ENCODE data around the gene LKAAEAR1.

The LKAAEAR1 gene

DNA sequence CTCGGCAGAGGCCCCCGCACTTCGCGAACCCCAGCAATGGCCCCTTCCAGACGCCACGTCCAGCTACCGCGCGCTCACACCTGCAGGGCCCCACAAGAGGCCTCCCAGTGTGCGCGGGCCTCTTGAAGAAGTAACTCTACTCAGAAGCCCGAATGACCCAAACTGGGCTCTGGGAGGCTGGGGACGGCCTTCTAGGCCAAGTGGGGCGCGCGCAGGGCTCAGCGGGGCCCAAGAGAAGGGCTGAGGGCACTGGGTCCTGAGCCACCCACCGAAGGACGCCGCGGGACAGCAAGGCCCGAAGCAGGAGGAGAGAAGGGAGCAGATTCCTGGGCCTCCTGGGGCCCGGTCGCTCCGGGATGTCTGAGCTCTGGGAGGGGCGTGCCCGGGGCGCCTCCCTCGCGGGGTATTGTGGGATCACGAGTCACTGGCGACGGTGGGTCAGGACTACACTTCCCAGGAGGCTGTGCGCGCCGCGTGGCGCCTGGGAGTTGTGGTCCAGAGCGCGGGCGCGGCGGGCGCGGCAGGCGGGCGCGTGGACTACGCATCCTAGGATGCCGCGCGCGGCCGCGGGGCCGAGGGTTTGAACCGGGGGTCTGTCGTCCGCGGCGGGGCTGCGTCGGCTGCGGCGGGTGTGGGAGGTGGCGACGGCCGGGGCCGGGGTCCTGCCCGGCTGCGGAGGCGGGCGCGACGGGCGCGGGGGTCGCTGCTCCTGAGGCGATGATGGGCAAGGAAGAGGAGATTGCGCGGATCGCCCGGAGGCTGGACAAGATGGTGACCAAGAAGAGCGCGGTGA lies 21.4 kb downstream of the LKAAEAR1 start, which contains the start of gene TCEA2:
Gene TCEA2, plus strand, starts transcription at position 603 of the 793 bp plus-strand sequence. Its CDS starts 115 bp downstream, at position 718.
- H3K36me3 ChIP-seq (ENCODE audit: control insufficient read depth, insufficient read depth, low read length): no peaks in the 10 kb centered on the region
- H3K27me3 ChIP-seq (ENCODE audit: control insufficient read depth, insufficient read depth, low read length): no peaks in the 10 kb centered on the region
- peak within 1 kb of the TSS; percentile 91 for H3K27ac ChIP-seq (ENCODE audit: low read depth, low read length)
- H3K4me1 ChIP-seq (ENCODE audit: control insufficient read depth, insufficient read depth, low read length): peaks cover 12% of the 10 kb centered on the region
- H3K4me3 ChIP-seq (ENCODE audit: low read length): peak within 1 kb of the TSS; percentile 76
- peak within 1 kb of the TSS; percentile 53 for H3K9ac ChIP-seq (ENCODE audit: low read length)

DNA sequence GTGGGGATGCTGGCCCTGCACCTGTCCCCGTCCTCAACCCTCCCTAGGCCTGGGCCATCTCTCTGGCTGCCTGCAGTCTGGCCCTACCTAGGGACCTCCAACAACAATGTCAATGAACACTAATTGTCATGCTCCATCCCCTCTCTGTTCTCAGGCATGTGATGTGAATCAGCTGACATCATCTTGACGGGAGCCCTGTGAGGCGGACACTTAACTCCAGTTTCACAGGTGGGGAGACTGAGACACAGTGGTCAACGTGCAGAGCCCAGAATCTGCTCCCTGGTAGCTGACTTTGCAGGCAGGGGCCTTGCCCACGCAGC lies 22.0 kb downstream of the LKAAEAR1 start:
- peak overlapping the region; percentile 59 for H3K4me3 ChIP-seq (ENCODE audit: low read length)
- H3K9ac ChIP-seq (ENCODE audit: low read length): no peak overlapping the region
- H3K27me3 ChIP-seq (ENCODE audit: control insufficient read depth, insufficient read depth, low read length): peaks cover 2% of the 10 kb centered on the region

DNA sequence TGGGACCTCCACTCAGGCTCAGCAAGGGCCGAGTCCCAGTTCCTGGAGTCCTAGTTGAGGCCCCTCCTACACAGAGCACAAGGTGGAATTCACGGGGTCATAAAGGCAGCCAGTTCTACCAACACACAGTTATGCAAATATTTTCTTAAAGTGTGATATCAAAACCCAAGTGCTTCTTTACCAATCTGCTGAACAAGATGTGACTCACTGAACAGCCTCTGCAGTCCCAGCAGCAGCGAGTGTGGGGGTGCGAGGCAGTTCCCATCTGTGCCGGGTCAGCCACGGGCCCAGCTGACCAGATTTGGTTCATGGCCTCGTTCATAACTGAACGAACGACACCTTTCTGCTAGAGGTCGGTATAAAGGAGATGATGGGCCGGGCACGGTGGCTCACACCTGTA lies 25.7 kb downstream of the LKAAEAR1 start:
- no peak overlapping the region for H3K9ac ChIP-seq (ENCODE audit: low read length)
- H3K27ac ChIP-seq (ENCODE audit: low read depth, low read length): no peak overlapping the region
- peaks cover 6% of the 10 kb centered on the region for H3K27me3 ChIP-seq (ENCODE audit: control insufficient read depth, insufficient read depth, low read length)
- H3K36me3 ChIP-seq (ENCODE audit: control insufficient read depth, insufficient read depth, low read length): no peaks in the 10 kb centered on the region
- H3K4me3 ChIP-seq (ENCODE audit: low read length): no peak overlapping the region
- H3K4me1 ChIP-seq (ENCODE audit: control insufficient read depth, insufficient read depth, low read length): peaks cover 4% of the 10 kb centered on the region

More for the DNA sequence above, 22.0 kb downstream of the LKAAEAR1 start:
- H3K4me1 ChIP-seq (ENCODE audit: control insufficient read depth, insufficient read depth, low read length): peaks cover 12% of the 10 kb centered on the region
- no peaks in the 10 kb centered on the region for H3K36me3 ChIP-seq (ENCODE audit: control insufficient read depth, insufficient read depth, low read length)
- H3K27ac ChIP-seq (ENCODE audit: low read depth, low read length): peak overlapping the region; percentile 91

DNA sequence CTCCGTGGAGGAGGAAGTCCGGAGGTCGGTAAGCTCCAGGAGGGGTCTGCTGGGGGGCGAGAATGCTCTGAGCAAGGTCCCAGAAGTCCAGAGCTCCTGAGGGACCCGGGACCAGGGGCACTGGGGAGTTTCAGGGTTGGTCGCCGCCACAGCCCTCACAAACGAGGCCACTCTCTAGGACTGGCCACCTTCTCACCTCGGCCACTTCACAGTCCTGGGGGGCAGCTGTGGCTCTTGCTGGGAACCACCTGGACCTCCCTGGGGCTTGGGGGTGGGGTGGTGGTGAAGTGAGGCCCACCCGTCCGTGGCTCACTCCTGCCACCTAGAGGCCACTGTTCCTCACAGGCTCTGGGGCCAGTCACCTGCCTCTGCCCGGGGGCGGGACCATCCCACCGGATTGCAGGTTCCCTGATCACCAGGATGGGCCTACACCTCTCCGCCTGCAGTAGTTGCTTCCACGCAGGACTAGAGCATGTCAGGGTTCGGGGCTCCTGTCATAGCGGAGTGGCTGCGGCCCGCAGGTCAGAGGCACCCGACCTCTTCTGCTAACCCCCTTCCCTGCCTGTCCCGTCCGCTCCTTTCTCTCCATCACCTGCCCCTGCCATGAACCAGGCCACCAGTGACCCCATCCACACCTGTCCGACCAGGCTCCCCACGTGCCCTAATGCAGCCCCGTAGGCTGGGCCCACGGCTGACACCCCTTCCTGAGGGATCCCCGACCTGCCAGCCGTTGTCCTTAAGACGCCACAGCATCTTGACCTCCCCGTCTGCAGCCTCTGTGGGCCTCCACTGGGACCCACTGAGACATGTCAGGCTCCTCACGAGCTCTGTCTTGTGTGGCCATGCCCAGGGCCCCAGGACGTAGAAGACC lies 26.3 kb downstream of the LKAAEAR1 start:
- no peak overlapping the region for H3K4me3 ChIP-seq (ENCODE audit: low read length)
- H3K36me3 ChIP-seq (ENCODE audit: control insufficient read depth, insufficient read depth, low read length): no peaks in the 10 kb centered on the region
- no peak overlapping the region for H3K9ac ChIP-seq (ENCODE audit: low read length)
- H3K27ac ChIP-seq (ENCODE audit: low read depth, low read length): no peak overlapping the region
- H3K27me3 ChIP-seq (ENCODE audit: control insufficient read depth, insufficient read depth, low read length): peaks cover 8% of the 10 kb centered on the region
- peaks cover 4% of the 10 kb centered on the region for H3K4me1 ChIP-seq (ENCODE audit: control insufficient read depth, insufficient read depth, low read length)

DNA sequence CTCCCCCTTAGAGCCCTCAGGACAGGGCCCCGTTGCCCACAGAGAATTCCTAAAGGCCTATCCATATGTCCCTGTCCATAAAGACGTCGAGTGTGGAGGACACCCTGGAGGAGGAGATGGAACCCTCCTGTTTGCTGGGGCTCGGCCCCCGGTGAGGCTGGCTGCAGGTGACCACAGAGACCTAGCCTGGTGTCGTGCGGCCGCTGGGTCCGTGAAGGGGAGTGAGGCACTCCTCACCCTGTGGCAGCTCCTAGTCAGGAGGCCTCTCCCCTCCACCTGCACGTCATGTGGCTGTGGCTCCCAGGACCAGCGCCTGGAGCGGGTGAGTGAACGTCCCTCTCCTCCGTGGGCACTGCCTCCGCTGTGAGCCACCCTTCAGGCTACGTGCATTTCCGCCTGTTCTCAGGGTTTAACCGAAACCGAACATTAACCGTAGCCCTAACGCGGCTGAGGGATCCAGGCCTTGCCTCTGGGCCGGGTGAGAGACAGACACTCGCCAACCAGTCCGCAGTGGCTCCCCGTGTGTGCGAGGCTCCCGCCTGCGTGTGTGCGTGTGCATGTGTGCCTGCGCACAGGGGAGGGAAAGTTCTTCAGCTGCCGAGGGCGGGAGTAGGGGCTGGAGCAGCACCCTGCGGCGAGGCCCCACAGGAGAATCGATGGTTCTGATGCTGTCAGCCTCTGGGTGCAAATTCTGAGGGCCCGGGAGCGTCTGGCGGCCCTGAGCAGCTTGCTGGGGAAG lies 27.1 kb downstream of the LKAAEAR1 start:
- Histone ChIP-seq H3K9ac (ENCODE audit: low read length) (peak overlapping the region; percentile 30), H3K27me3 (ENCODE audit: control insufficient read depth, insufficient read depth, low read length) (peaks cover 8% of the 10 kb centered on the region), H3K36me3 (ENCODE audit: control insufficient read depth, insufficient read depth, low read length) (no peaks in the 10 kb centered on the region), H3K27ac (ENCODE audit: low read depth, low read length) (peak overlapping the region; percentile 24), H3K4me3 (ENCODE audit: low read length) (no peak overlapping the region), H3K4me1 (ENCODE audit: control insufficient read depth, insufficient read depth, low read length) (no peaks in the 10 kb centered on the region)

DNA sequence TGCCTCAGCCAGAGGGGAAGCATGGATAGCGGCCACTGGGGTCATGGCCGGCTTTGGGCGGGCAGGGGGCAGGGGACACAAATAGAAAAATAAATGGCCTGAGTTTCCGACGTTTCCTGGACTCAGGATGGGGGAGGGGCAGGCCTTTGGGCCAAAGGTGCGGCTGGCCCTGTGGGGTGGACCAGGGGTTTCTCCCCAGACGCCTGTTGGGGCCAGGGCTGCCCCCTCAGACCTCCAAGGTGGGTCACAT lies 27.6 kb downstream of the LKAAEAR1 start:
- H3K27me3 ChIP-seq (ENCODE audit: control insufficient read depth, insufficient read depth, low read length): peaks cover 12% of the 10 kb centered on the region

DNA sequence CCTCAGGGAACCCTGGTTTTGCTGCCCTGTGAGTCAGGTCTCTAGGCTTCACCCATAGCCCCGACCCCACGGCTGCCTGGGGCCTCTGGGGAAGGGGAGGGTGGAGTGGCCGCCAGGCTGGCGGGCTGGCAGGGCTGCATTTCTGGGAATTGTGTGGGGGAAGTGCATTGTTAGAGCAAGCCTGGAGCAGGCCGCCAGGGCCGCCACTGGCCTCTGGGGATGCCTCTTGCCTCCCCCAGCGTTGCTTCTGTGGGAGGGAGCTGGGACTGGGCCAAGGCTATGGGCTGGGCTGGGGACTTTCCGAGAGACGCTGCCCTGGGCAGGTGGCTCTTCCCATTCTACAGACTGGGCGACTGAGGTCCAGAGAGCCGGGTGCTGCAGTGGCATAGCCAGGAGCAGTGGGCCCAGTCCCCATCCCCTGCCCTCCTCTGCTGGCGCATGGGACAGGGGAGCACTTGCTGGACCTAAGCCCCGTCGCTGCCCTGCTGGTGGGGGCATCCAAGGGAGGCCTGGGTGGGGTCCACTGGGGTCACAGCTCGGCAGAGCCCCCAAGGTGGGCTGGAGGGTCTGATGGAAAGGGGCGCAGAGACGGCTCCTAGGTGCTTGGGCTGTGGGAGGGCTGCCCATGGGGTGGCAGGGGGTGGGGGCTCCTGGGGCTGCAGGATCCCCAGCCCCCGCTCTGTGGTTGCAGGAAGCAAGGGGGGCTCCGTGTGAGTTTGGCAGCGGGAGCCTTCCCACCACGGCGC lies 28.1 kb downstream of the LKAAEAR1 start:
- Histone ChIP-seq H3K4me3 (ENCODE audit: low read length) (no peak overlapping the region), H3K36me3 (ENCODE audit: control insufficient read depth, insufficient read depth, low read length) (no peaks in the 10 kb centered on the region), H3K4me1 (ENCODE audit: control insufficient read depth, insufficient read depth, low read length) (no peaks in the 10 kb centered on the region), H3K27me3 (ENCODE audit: control insufficient read depth, insufficient read depth, low read length) (peaks cover 15% of the 10 kb centered on the region), H3K27ac (ENCODE audit: low read depth, low read length) (no peak overlapping the region), H3K9ac (ENCODE audit: low read length) (no peak overlapping the region)

More for the DNA sequence above, 27.6 kb downstream of the LKAAEAR1 start:
- no peak overlapping the region for H3K27ac ChIP-seq (ENCODE audit: low read depth, low read length)
- no peak overlapping the region for H3K9ac ChIP-seq (ENCODE audit: low read length)
- H3K4me3 ChIP-seq (ENCODE audit: low read length): no peak overlapping the region
- H3K36me3 ChIP-seq (ENCODE audit: control insufficient read depth, insufficient read depth, low read length): no peaks in the 10 kb centered on the region
- H3K4me1 ChIP-seq (ENCODE audit: control insufficient read depth, insufficient read depth, low read length): no peaks in the 10 kb centered on the region

DNA sequence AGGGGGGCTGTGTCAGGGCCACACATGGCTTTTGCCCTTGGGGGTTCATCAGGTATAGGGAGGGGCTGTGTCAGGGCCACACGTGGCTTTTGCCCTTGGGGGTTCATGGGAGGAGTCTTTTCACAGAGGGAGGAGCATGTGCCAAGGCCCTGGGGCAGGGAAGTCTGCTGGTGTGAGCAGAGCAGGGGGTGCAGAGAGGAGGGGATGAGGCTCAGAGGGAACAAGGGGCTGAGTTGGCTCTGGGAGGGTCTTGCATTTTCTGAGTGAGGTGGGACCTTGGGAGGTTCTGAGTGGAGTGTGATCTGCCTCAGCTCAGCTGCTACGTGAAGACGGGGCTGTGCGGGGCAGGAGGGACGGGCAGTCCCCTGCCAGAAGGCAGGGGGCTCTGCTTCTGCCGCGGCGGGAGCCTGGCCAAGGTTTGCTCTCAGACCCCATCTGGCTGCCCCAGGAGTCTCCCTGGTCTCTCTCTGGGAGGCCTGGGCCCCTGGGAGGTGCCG lies 28.8 kb downstream of the LKAAEAR1 start:
- Histone ChIP-seq H3K9ac (ENCODE audit: low read length) (no peak overlapping the region), H3K27ac (ENCODE audit: low read depth, low read length) (no peak overlapping the region), H3K27me3 (ENCODE audit: control insufficient read depth, insufficient read depth, low read length) (peaks cover 21% of the 10 kb centered on the region), H3K4me1 (ENCODE audit: control insufficient read depth, insufficient read depth, low read length) (no peaks in the 10 kb centered on the region), H3K4me3 (ENCODE audit: low read length) (no peak overlapping the region), H3K36me3 (ENCODE audit: control insufficient read depth, insufficient read depth, low read length) (no peaks in the 10 kb centered on the region)

DNA sequence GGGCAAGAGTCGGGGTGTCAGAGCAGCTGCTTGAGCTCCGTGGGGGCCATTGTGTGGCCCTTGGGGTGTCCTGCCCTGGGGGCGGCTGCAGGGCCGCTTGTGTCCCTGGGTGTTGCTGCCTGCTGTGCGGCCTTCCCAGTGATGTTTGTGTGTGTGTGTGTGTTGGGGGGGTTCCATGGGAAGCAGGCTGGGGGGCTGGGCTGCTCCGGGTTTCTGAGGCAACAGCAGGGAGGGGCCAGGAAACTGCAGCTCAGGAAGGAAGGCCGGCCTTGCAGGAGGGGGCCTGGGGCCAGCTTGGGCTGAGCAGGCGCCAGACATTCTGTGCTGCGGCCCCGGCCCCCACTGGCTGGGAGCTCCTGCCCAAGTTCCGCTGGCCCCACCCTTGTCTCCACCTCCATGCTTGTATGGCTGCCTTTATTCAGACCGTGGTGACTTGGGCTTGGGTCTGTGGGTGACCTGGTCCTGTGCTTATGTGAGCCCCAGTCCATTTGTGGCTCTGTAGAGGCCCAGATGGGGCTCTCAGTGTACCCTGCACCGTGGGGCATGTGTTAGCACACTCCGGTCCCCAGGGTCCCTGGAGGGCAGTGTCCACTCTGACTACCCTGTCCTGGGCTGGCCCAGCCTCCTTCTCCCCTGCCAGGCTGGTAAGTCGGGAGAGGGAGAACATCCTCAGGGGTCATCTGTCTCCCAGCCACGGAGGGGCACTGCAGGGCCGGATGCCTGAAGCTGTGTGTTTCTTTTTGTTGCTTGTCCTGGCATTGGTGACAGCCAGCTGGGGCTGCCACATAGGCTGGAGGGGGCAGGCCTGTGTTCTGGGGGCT lies 30.1 kb downstream of the LKAAEAR1 start:
- Histone ChIP-seq H3K27me3 (ENCODE audit: control insufficient read depth, insufficient read depth, low read length) (peaks cover 26% of the 10 kb centered on the region), H3K27ac (ENCODE audit: low read depth, low read length) (peak overlapping the region; percentile 32), H3K9ac (ENCODE audit: low read length) (no peak overlapping the region), H3K4me1 (ENCODE audit: control insufficient read depth, insufficient read depth, low read length) (no peaks in the 10 kb centered on the region), H3K4me3 (ENCODE audit: low read length) (no peak overlapping the region), H3K36me3 (ENCODE audit: control insufficient read depth, insufficient read depth, low read length) (no peaks in the 10 kb centered on the region)

DNA sequence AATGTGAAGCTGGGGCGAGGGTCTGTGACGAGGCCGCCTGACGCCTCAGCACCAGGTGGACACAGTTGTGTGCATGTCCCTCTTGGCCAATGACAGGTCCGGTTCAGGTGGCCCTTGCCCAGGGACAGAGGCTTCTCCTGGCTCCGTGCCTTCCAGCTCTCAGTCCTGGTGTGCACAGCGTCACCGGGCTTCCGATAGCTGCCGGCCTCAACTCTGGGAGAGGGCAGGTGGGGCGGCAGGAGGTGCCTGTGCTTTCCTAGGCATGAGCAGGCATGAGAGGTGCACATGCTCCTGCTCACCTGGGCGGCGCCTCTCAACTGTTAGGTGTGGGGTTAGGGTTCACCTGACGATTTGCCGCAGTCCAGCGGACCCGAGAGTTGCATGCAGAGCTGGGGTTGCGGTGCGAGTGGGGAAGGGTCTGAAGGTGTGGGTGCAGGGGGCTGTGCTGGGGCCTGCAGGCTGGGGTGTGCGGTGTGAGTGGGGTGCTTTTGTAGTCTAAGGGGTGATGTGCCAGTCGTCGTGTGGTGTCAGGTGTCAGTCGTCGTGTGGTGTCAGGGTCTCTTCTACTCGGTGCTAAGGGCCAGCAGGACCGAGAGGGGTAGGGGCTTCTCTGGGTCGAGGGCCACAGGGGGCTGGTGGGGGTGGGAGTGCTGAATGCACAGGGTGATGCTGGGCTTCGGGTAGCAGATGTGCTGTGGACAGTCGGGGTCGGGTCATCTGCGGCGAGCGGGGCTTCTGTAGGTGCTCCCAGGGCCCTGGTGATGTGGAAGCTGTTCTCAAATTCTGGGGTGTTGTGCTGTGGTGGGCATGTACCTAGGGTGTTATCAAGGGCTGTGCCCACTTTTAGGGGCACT lies 31.0 kb downstream of the LKAAEAR1 start:
- no peaks in the 10 kb centered on the region for H3K4me1 ChIP-seq (ENCODE audit: control insufficient read depth, insufficient read depth, low read length)
- no peak overlapping the region for H3K9ac ChIP-seq (ENCODE audit: low read length)
- H3K27me3 ChIP-seq (ENCODE audit: control insufficient read depth, insufficient read depth, low read length): peaks cover 26% of the 10 kb centered on the region
- H3K36me3 ChIP-seq (ENCODE audit: control insufficient read depth, insufficient read depth, low read length): no peaks in the 10 kb centered on the region
- H3K4me3 ChIP-seq (ENCODE audit: low read length): no peak overlapping the region
- no peak overlapping the region for H3K27ac ChIP-seq (ENCODE audit: low read depth, low read length)
